Loucy (cell line): ENCODE results near the gene MTHFD1.

Experiments
- EZH2phosphoT487 ChIP-seq: fragments of 200-600 bp; IDR thresholded peaks from 2 replicates; pipeline ENCODE4 v1.6.1; 2018; ENCODE audit warnings: antibody characterized with exemption, mild to moderate bottlenecking, moderate library complexity, borderline replicate concordance
- TF ChIP-seq, protein P1 (sequence below): fragments of 200-600 bp; sonication (generic); conservative IDR thresholded peaks from 2 replicates; pipeline ENCODE4 v1.5.1; 2014; ENCODE audit warnings: mild to moderate bottlenecking, antibody characterized with exemption, low read length

DNA sequence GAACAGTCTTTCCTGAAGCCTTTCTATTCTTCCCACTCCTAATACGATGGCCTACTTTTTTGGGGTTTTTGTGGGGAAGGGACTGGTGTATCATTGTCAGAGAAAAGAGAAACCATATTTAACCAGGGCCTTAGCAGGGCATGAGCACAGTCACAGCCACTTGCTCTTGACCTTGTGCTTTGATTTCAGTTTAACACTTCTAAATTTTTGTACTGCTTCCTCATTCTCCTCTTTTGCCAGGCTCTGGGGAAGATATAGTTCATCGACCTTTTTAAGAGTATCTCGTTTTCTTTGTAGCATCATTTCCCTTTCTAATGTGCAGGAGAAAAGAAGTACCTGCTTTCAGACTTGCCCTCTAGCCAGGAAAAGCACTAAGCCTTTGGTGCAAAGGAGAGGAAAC is 118.6 kb downstream of the MTHFD1 start:
- no peak for TF ChIP-seq EZH2phosphoT487
- TF ChIP-seq, protein P1, sequence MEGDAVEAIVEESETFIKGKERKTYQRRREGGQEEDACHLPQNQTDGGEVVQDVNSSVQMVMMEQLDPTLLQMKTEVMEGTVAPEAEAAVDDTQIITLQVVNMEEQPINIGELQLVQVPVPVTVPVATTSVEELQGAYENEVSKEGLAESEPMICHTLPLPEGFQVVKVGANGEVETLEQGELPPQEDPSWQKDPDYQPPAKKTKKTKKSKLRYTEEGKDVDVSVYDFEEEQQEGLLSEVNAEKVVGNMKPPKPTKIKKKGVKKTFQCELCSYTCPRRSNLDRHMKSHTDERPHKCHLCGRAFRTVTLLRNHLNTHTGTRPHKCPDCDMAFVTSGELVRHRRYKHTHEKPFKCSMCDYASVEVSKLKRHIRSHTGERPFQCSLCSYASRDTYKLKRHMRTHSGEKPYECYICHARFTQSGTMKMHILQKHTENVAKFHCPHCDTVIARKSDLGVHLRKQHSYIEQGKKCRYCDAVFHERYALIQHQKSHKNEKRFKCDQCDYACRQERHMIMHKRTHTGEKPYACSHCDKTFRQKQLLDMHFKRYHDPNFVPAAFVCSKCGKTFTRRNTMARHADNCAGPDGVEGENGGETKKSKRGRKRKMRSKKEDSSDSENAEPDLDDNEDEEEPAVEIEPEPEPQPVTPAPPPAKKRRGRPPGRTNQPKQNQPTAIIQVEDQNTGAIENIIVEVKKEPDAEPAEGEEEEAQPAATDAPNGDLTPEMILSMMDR = no peak
